HG03135 (cell line): Measurements from ENCODE around the gene DNLZ.
"Not testable (repeated sequence)": the region's sequence is repeated elsewhere in the genome, so short reads cannot be mapped to it uniquely, and the experiment has no call there.

Experiments used
- ATAC-seq: cut with Tn5 transposase; IDR thresholded peaks from one replicate; pipeline ENCODE4 v1.9.1; 2021; ENCODE audit warnings: mild to moderate bottlenecking, moderate library complexity; ENCODE audit not compliant: unreplicated experiment

The DNLZ gene

DNA sequence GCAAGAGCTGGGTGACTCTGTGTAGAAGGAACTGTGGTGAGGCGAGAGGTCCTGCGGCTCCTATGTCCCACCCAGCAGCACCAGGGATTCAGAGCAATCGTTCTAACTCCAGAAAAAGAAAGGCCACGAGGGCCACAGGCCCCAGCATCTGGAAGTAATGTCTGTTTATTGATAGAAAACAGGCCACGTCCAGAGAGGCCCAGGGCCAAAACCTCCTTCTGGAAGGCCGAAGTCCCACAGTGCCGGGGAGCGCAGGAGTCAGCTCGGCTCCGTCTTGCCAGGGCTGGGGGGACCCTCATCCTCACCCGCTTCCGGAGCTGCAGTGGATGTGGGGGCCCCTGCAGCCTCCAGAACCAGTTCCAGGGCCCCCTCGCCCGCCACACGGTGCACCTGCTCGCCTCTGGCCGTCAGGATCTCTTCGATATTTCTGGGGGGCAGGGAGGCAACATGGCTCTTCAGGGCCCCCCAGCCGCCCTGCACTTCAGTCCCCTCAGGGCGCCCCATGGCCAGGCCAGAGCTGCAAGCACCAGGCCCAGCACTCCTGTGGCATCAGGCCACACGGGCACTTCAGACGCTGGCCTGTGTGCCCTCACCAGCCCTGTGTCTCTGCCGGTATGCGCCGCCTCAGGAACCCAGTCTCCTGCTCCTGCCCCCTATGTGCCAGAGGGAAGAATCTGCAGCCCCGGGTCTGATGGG lies 1.6 kb downstream of the DNLZ start:
- no peak for ATAC-seq

DNA sequence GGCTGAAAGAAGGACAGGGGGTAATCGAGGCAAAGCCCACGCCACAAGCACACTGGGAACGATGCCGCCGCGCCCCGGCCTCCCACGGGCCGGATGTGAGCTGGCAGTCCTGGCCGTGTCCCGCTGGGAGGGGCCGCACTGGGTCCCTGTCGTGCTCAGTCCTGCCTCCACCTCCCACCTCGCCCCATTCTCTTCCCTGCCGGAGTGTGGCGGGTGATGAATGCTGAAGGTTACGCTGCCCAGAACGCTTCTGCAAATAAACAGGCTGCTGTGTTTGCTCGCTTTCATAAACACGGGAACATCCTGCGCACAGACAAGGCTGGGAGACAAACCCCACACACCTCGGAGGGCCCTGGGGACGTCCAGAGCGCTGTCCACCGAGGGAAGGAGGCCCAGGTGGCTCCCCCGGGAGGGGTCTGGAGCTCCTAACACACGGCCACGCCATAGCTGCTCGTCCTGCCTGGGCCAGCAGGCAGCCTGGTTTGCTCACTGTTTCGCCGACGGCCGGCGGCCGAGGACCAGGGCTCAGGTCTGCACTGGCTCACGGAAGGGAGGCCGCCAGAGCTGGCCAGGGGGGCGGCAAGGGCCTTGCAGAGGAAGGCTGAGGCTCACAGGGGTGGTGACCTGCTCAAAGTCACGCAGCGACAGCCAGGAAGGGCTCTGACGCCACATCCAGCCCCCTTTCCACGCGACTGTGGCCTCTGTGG lies 2.3 kb downstream of the DNLZ start:
- no peak for ATAC-seq

DNA sequence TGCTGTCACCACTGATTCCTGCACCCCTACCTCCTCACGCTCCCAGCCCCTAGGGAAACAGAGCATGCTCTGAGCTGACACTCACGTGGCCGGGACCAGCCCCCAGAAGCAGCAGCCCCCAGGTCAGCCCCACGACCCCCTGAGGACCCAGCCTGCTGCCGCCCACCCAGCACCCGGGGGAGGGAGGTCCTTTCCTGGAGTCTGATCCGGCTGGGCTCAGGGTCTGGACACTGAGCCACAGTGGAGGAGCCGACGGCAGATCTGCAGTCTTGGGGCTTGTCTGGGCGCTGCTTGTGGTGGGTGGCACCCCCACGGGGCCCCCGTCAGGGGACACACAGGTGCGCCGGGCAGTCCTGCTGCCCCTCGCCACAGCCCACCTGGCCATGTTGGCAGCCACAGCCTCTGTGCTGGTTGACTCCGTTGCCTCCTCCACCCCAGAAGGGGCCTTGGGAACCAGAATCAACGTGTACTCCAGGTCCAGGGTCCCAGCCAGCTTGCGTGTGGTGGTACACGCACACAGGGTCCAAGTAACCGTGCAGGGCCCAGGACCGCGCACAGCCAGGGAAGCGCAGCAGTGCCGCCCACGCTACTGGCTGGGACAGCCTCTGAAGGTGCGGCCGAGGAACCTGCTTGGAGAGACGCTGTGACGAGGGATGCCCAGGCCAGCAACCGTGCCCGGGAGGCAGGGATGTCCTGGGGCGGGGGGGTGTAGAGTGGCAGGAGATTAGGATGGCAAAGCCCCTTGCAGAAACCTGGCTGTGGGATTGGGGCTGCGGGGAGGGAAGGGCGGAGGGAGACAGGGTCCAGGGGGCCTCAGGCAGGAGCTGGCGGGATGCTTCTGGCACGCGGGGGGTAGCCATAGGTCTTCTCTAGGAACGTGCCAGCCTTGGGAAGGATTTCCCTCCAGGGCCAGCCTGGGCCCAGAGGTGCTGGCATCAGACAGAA lies 3.5 kb downstream of the DNLZ start:
- ATAC-seq: no peak

DNA sequence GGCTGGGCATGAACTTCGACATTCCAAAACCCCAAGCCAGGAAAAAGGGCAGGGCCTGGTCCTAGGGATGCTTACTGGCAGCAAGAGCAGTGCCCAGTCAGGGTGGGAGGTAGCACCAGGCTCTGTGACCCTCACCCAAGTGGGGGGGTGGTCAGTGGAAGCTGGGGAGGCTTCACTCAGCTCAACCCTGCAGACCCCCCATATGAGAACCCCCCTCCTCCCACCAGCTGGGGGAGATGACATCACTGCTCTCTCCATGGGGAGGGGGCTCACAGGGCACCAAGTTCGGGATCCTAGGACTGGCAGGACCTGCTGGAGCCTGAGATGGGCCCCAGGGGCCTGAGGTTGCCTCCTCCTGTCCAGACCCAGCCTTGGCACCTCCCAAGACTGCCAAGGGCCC lies 4.7 kb downstream of the DNLZ start:
- ATAC-seq: no peak

DNA sequence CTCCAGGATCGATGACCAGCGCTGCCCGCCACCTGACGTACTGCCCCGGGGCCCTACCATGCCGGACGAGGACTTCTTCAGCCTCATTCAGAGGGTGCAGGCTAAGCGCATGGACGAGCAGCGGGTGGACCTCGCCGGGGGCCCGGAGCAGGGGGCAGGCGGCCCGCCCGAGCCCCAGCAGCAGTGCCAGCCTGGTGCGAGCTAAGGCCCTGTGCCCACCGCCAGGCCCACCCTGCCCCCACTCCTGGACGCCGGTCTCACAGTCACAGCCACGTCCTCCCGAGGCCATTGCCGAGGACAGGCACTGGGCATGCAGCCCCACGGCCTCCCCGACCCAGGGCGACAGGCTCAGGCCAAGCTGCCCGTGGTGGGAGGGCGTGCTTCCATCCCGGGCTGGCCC lies 5.5 kb downstream of the DNLZ start:
- ATAC-seq: no peak

DNA sequence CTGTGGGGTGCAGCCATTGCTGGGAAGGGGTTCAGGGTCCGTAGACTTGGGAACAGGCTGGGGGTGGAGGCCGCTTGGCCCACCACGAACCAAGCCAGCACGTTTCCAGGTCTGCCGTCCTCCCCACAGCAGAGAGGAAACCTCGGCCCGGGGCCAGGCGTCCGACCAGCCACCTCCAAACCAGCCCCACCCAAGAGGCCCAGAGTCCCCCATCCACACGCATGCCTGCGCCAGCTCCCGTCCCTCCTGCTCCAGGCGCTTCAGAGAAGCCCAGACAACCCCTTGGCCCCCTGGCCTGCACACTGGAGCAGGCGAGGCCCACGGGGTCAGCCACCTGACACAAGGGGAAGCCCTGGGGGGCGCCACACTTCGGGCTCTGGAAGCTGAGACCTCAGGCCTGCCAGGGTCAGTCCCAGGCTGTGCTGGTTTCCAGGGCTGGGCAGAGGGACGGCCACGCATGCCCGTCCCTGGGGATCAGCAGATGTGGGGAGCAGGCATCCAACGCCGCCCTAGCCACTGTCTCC lies 6.3 kb downstream of the DNLZ start:
- no peak for ATAC-seq

DNA sequence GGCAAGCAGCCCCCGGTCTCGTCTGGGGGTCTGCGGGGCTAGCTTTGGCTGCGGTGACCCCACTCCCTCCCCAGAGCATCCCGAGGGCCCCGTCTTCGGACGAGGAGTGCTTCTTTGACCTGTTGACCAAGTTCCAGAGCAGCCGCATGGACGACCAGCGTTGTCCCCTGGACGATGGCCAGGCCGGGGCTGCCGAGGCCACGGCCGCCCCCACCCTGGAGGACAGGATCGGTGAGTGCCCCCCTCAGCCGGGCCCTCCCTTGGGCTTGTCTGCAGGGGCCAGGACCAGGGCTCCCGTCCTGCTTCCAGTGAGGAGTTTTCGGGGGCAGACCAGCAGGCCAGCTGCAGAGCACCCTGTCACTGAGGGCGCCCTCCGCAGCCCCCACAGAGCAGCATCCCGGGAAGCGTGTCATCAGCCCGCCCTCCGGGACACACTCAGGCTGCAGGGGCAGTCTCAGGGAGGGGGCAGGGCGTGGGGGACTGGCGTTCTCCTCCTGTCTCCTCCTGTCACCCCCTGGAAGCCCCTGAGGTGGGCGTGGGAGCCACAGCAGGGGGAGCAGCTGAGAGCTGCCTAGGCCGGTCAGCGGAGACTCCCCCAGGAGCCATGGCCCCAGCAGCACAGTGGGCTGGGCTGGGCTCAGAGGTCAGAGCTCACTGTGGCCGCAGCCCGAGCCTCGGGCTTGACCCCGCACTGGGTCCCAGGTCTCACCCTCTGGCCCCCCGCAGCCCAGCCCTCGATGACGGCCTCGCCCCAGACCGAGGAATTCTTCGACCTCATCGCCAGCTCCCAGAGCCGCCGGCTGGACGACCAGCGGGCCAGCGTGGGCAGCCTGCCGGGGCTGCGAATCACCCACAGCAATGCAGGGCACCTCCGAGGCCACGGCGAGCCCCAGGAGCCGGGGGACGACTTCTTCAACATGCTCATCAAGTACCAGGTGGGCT lies 7.7 kb downstream of the DNLZ start:
- ATAC-seq: no peak

DNA sequence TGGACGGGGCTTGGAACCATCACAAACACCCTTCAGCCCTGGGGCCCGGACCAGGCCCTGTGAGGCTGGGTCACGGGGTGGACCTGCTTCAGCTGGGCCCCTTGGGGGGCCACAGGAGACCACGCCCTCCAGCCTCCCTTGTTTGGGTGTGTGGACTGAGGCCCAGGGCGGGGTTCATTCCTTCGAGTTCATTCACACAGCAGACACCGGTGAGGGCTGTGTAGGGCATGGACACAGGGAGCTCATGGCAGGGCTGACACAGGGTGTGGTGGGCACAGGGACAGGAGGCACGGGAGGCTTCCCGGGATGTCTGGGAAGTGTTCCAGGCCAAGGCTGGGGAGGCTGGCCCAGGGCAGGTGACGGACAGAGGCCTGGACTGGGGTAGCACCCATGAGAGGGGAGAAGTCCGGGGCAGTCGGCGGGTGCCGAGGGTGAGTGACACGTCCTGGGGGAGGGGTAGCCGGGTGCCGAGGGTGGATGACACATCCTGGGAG lies 8.9 kb downstream of the DNLZ start:
- no peak for ATAC-seq

DNA sequence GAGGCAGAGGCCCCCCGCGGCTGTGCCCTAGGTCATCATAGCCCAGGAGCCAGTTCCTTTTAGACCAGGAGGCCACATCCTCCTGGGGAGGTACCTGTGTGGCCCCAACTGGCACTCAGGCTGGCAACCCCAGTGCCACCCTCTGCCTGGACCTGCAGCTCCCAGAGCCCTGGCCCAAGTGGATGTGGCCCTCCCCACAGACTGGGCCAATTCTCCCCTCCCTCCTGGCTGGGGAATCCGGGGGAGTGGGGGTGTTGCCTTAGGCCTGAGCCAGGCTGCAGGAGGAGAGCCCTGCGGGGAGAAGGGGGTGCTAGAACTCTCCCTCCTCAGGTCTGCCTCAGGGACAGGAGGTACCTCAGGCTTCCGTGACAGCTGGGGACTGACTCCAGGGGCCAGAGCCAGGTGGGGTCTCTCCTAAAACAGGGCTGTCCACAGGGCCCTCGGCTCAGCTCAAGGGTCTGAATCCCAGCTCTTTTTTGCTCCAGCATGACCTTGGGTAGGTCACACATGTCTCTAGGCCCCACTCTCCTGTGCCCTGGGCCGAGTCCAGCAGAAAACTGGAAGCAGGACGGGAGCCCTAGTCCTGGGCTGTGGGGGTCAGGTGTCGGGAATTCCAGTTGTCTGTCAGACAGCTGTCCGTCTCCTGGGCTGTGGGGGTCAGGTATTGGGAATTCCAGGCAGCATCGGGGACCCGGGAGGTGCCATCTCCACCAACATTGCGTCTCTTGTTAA lies 9.6 kb downstream of the DNLZ start:
- no peak for ATAC-seq

DNA sequence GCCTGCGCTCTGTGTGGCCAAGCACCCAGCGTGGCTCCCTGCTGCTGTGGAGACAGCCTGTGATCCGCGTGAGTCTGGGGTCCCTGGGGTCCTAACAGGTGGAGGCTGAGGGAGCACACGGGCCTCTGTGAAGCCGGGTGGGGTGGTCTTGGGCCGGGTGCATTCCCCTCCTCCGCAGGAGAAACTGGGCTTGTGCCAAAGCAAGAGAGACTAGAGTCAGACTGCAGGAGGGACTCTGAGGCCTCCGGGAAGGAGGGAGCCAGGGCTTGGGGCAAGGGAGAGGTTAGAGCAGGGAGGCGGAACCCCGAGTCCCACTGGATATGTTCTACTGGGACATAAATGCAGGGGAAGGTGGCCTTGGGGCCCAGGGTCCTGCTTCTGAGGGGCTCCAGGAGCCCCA lies 10.5 kb downstream of the DNLZ start:
- ATAC-seq: no peak

DNA sequence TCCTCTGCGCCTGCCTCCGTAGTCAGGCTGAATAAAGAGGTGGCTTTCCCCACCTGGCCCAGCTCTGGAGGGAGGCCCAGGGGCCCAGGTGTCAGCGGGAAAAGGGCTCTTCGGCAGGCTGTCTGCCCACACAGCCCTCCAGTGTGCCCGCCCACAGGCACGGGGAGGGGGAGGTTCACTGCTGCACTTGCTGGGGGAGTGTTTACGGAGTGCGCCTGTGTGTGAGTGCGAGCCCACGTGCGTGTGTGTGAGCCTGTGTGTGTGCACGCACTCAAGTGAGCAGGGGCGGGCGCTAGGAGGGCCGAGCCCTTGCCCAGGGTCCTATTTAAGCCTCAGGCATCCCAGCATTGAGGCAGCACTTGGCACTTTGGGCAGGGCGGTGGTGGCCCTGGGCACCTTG lies 10.9 kb downstream of the DNLZ start:
- no peak for ATAC-seq

DNA sequence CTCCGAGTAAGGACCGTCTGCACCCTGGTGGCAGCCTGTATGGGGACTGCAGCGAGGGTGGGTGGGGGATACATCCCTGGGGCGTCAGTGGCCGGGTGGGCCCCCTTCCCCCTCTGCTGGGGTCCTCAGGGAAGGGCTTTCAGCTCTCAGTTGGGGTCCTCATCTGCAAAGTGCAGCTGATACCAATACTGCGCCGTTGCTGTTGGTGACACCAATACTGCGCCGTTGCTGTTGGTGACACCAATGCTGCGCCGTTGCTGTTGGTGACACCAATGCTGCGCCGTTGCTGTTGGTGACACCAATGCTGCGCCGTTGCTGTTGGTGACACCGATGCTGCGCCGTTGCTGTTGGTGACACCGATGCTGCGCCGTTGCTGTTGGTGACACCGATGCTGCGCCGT lies 11.7 kb downstream of the DNLZ start:
- not testable (repeated sequence) for ATAC-seq

DNA sequence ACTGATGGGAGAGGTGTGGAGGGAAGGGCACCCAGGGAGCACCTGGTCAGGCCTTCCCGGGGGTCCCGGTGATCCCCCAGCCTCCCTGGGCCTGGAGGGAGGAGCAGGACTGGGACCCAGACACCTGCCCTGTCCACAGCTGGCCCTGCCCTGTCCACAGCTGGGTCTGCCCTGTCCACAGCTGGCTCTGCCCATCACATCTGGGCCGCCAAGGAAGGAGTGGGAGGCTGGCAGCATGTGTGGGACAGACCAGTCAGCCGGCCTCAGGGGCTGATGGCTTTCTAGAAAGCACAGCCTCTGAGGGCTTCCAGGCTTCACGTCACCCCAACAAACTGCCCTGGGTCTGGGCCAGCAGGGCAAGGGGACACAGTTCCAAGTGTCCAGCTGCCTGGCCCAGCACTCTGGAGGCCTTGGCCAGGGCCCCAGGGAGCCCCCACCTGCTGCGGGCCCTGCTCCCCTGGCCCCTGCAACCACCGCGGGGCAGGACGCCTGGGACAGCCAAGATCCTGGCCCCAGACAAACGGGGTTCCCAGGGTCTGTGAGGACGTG lies 12.2 kb downstream of the DNLZ start:
- ATAC-seq: no peak

DNA sequence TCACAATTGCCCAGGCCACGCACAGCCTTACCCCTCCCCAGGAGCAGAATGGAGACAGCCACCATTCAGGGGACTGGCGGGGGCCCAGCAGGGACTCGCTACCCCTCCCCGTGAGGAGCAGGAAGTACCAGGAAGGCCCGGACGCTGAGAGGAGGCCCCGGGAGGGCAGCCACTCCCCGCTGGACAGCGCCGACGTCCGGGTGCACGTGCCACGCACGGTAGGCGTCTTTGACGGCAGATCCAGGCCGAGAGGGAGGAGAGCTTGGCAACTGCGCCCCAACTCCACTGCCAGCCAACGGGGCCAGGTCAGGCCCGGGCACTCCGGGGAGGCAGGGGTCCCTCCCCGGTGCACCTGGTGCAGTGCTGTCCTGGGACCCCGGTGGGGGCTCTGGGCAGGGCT lies 14.0 kb downstream of the DNLZ start:
- ATAC-seq: no peak

DNA sequence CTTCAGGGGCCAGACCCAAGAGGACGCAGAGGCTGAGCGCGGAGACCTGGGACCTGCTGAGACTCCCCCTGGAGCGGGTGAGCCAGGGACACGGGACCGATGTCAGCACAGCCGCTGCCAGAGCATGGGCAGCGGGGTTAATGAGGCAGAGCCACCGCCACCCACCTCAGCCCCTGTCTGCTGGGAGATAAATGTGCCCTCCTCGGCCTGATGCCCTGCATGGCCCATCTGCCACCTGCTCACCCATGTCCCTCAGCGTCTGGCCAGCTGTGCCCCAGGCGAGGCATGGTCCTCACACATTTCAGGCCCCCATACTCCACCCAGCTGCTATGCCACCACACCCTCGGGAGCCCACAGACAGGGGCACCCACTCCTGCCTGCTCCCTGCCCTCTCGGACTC lies 14.9 kb downstream of the DNLZ start:
- ATAC-seq: no peak

DNA sequence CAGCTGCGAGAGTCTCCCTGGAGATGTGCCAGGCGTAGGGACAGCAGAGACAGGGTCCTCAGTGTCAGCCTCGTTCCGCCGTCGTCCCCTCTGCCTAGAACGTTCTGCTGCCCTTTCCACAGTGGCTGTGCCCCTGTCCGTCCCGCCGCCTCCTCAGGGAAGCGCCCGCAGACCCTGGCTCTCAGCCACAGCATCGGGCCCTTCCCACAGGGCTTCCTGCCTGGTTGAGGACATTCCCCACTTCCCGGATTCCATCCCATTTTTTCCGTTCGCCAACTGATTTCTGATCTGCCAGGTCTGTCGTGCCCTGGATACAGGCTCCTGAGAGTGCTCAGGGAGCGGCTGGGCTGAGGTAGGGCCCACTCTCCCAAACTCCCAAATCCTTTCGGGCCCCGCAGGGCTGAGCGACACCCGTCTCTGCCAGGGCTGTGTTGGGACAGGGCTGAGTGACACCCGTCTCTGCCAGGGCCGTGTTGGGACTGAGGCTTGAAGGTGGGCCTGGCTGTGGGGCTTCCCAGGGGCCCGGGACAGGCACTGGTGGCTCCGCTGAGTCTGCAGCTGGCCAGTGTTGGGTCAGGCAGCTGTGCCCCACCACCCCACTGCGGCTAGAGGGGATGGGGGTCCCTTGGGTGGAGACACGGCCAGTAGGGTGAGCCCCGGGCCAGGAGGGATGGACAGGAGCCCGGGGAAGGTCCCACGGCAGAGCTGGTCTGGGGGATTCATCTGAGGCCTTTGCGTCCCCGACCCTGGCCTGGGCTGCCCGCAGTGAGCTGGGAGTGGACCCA lies 15.9 kb downstream of the DNLZ start:
- no peak for ATAC-seq

DNA sequence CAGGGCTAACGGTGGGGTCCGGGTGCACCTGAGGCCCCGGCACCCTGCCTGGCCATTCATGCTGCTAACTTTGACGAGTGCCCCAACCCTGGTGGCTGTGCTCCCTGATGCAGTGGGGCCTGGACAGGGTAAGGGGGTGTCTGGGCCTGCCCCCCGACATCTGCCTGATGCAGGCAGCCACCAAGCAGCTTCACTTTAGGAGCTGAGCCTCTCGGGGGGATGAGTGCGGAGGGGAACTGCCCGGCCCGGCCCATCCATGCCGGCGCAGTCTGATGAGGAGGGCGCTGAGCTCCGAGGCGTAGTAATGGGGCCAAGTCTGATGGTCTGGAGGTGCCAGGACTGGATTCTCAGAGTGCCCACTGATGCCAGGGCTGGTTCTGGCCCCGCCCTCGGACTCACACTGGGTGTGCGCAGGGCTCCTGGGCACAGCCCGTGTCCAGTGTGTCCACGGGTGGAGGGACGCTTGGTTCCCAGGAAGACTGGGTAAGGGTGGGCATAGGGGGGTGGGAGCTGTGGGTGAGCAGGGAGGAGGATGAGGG lies 16.5 kb downstream of the DNLZ start:
- ATAC-seq: no peak

DNA sequence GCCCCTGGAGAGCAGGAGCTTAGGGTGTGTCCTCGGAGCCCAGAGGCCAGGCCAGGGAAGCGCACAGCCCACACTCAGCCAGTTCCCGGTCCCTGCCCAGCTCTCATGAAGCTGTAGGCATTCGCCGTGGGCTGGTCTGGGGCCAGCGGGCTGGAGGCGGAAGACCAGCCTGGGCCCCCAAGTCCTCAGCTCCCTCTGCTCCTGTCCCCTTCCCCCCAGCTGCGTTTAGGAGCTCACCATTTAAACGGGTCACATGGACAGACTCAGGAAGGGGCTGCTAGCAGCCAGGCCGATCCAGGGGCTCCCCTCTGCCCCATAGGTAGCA lies 17.4 kb downstream of the DNLZ start:
- no peak for ATAC-seq
